Measurements from ENCODE around the gene MT1G.

Gene MT1G

GRCh38 chr16:56700631-56701030 is 32.8 kb upstream of the MT1G start:
- ChIA-PET POLR2A (interaction anchor here (1.0 kb wide), 1 partner anchor 18 kb away, joined by 3 read pairs; the partner anchor contains the start of gene MT1X), CTCF (interaction anchor here (0.8 to 4.6 kb wide), 32 partner anchors 8 to 758 kb away, joined by 3 to 174 read pairs (median 9); partner anchors contain the start of genes BBS2, MT1E, MT1H and MT1X)
- TF ChIP-seq CTCF (IDR thresholded peaks at IDR 0.05; ENCODE audit: insufficient read depth, low read length, missing control alignments), result no peak
- no peak overlapping the region for H3K4me3 ChIP-seq (ENCODE audit: low read depth, low read length)
- DNase-seq (ENCODE audit: low read depth, low spot score), result no peak

- POLR2A ChIA-PET, result interaction anchor here (1.0 kb wide), 1 partner anchor 18 kb away, joined by 3 read pairs; the partner anchor contains the start of gene MT1X
- no peak overlapping the region for H3K4me3 ChIP-seq (ENCODE audit: low read depth, low read length)
- TF ChIP-seq CTCF (IDR thresholded peaks at IDR 0.05; ENCODE audit: insufficient read depth, low read length, missing control alignments), result no peak
- DNase-seq (ENCODE audit: low read depth, low spot score), result no peak
- CTCF ChIA-PET, result interaction anchor here (0.8 to 4.6 kb wide), 21 partner anchors 10 to 368 kb away, joined by 3 to 174 read pairs (median 15); partner anchors contain the start of genes BBS2, MT1H, MT1X and MT2A
These were observed 32.3 kb upstream of the MT1G start for GRCh38 chr16:56700195-56700594.

- H3K4me3 ChIP-seq (ENCODE audit: low read depth, low read length), result no peak overlapping the region
- no peak for DNase-seq (ENCODE audit: low read depth, low spot score)
- ChIA-PET POLR2A (no interaction called here), CTCF (interaction anchor here (0.7 to 1.9 kb wide), 9 partner anchors 14 to 366 kb away, joined by 3 to 8 read pairs (median 3); partner anchors contain the start of gene BBS2)
- no peak for TF ChIP-seq CTCF (IDR thresholded peaks at IDR 0.05; ENCODE audit: insufficient read depth, low read length, missing control alignments)
These were observed 29.7 kb upstream of the MT1G start for GRCh38 chr16:56697456-56698155.

GRCh38 chr16:56695246-56695645 is 27.4 kb upstream of the MT1G start:
- no peak for TF ChIP-seq CTCF (IDR thresholded peaks at IDR 0.05; ENCODE audit: insufficient read depth, low read length, missing control alignments)
- CTCF ChIA-PET, result interaction anchor here (0.9 to 1.5 kb wide), 3 partner anchors 21 to 94 kb away, joined by 3 to 4 read pairs (median 3); no protein-coding TSS in a partner anchor
- no peak overlapping the region for H3K4me3 ChIP-seq (ENCODE audit: low read depth, low read length)
- POLR2A ChIA-PET, result no interaction called here
- DNase-seq (ENCODE audit: low read depth, low spot score), result no peak

GRCh38 chr16:56691885-56692284 is 24.0 kb upstream of the MT1G start:
- H3K4me3 ChIP-seq (ENCODE audit: low read depth, low read length), result no peak overlapping the region
- DNase-seq (ENCODE audit: low read depth, low spot score), result no peak
- ChIA-PET POLR2A (no interaction called here), CTCF (interaction anchor here (1.1 to 3.4 kb wide), 2 partner anchors 8 to 10 kb away, joined by 3 to 18 read pairs; no protein-coding TSS in a partner anchor)
- TF ChIP-seq CTCF (IDR thresholded peaks at IDR 0.05; ENCODE audit: insufficient read depth, low read length, missing control alignments), result no peak

GRCh38 chr16:56690420-56691122 is 22.7 kb upstream of the MT1G start:
- POLR2A ChIA-PET, result no interaction called here
- no peak overlapping the region for H3K4me3 ChIP-seq (ENCODE audit: low read depth, low read length)
- no peak for DNase-seq (ENCODE audit: low read depth, low spot score)
- CTCF ChIA-PET, result interaction anchor here (1.1 to 2.6 kb wide), 2 partner anchors 11 to 85 kb away, joined by 3 to 20 read pairs; no protein-coding TSS in a partner anchor
- TF ChIP-seq CTCF (IDR thresholded peaks at IDR 0.05; ENCODE audit: insufficient read depth, low read length, missing control alignments), result no peak

Data from AG04449 (cell line).